GM21515 (cell line): Measurements from ENCODE around the gene MANEAL.

Experiments used
- ATAC-seq: cut with Tn5 transposase; IDR thresholded peaks from one replicate; pipeline ENCODE4 v1.9.1; 2021; ENCODE audit not compliant: unreplicated experiment

Gene MANEAL

DNA sequence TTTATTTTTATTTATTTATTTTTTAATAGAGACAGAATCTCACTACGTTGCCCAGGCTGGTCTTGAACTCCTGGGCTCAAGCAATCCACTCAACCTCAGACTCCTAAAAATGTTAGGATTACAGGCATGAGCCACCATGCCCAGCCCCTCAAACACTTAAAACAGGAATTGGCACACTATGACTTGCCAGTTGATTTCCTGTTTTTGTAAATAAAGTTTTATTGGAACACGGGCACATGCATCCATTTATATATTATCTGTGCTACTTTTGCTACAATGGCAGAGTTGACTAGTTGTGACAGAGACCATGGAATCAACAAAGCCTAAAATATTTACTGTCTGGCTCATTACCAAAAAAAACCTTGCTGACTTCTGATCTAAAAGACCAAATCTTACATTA is 30.4 kb downstream of the MANEAL start:
- ATAC-seq: no peak

DNA sequence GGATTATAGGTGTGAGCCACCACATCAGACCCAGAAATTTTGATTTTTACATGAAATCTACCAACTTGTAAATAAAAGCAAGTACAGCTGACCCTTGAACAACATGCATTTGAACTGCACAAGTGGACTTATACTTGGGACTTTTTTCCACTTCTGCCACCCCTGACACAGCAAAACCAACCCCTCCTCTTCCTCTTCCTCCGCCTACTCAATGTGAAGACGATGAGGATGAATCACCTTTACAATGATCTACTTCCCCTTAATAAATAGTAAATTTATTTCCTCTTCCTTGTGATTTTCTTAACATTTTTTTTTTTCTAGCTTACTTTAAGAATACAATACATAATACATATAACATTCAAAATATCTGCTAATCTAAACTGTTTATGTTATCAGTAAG is 31.9 kb downstream of the MANEAL start:
- no peak for ATAC-seq

GRCh38 chr1:37828410-37829074 is 34.9 kb downstream of the MANEAL start:
- no peak for ATAC-seq

DNA sequence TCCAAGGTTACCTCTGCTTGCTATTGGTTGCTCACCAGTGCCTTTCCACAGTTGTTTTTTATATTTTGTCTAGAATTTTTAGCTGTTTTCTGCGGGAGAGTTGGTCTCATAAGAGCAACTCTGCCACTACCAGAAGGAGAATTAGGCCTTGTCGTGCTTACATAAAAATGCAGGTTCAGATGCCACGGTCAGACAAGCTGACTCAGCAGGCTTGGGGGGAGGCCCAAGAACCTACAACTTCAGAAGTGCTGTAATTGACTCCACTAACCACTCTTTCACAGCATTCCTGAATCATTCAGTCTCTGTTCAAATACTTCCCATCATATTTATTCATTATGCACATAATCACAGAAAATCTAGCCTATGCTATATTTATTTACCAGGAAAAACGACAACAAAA is 37.5 kb downstream of the MANEAL start:
- ATAC-seq: no peak

- no peak for ATAC-seq
These were observed 38.2 kb downstream of the MANEAL start for GRCh38 chr1:37831809-37832208.

GRCh38 chr1:37836788-37837187 is 43.1 kb downstream of the MANEAL start:
- no peak for ATAC-seq

- no peak for ATAC-seq
These were observed 46.0 kb downstream of the MANEAL start for GRCh38 chr1:37839676-37840075.

DNA sequence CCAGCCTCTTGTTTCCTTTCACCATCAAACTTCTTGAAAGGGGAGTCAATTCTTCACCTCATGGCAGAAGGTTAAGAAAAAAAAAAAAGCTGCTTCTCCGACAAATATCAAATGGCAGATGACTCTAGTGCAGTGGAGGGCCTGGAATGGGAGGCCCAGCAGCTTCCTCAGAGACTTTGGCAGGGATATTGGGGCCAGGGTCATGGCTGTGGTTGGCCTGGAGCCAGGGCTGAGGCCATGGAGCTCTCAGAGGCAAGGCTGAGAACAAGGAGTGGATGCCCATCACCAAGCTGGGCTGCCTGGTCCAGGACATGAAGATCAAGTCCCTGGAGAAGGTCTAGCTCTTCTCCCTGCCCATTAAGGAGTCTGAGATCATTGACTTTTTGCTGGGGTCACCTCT is 47.1 kb downstream of the MANEAL start:
- ATAC-seq: no peak

GRCh38 chr1:37841652-37842051 is 48.0 kb downstream of the MANEAL start:
- ATAC-seq: no peak

DNA sequence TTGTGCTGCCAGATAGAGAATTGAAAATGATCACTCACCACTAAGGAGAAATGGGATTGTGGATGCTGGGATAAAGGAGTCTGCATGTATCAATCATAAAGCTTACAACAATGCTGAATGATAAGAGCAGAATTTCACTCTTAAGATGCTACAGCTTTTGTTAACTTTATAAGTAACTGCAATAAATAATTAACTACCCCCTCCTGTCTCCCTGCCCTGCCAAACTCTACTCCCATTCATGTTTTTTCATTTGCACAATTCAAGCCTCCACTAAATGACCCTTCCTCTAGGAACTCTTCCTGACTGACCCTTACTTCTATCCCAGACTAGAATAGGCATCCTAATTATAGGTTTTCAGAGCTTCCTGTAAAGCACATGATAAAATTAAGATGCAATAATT is 50.9 kb downstream of the MANEAL start:
- ATAC-seq: no peak

- no peak for ATAC-seq
These were observed 51.5 kb downstream of the MANEAL start for GRCh38 chr1:37845049-37845646.

GRCh38 chr1:37845786-37846185 is 52.1 kb downstream of the MANEAL start:
- no peak for ATAC-seq

DNA sequence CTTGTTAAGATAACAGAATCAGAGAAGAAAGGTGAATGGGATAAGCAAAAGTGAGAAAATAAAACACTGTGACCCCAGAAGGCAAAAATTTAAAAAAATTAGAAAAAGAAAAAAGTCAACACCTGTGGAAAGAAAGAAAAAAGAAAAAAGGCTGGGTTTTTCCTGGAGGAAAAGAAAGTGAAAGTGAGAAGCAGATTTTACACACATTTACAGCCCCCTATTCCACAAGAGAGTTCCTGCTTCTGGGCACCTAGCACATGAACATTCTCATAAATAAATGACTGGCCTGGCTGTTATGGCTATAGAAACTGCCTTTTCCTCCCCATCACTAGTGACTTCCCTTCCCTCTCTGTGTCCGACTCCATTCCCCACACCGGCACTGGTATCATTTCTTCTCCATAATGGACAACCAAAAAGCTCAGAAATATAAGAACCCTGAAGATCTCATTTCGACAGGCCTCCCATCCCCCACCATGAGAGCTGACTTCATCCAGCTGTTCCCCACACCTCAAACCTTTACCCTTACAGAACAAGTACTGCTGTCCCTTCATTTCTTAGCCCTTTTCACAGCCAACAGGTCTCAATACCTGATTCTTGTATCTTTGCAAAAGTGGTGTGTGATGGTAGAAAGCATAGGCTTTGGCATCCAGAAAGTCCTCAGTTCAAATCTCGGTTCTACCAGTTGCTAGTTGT is 53.1 kb downstream of the MANEAL start:
- no peak for ATAC-seq

DNA sequence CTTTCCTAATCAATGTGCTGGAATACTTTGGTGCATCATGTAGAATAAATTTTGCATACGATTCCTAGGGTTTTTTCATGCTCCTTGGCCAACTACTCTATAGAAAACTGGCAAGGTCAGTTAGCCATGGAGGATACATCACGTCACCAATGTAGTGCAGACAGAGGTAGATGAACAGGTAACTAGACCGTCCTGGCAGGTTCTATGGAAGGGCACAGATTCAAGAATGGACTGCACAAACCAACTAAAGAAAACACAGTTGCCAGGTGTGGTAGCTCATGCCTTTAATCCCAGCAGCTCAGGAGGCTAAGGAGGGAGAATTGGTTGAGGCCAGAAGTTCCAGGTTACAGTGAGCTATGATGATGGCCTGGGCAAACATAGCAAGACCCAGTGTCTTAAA is 55.8 kb downstream of the MANEAL start:
- ATAC-seq: no peak

- ATAC-seq: no peak
These were observed 56.8 kb downstream of the MANEAL start for GRCh38 chr1:37850352-37850955.
